SH-SY5Y (cell line): ENCODE data around the gene LRIG1.

Experiments
- GATA2 ChIP-seq: IDR thresholded peaks from 2 replicates; pipeline ENCODE4 v1.6.1; 2011; ENCODE audit warnings: mild to moderate bottlenecking, low read depth, low read length
- GATA3 ChIP-seq: IDR thresholded peaks from 2 replicates; pipeline ENCODE4 v1.6.1; 2011; ENCODE audit warnings: low read depth, mild to moderate bottlenecking, low read length, moderate library complexity

The LRIG1 gene

GRCh38 chr3:66407611-66408218 lies 93.1 kb downstream of the LRIG1 start:
- TF ChIP-seq GATA2 (no peak), GATA3 (no peak)

- TF ChIP-seq GATA2: no peak
Observed at GRCh38 chr3:66406831-66407610, 93.8 kb downstream of the LRIG1 start.

- no peak for TF ChIP-seq GATA2
- no peak for TF ChIP-seq GATA3
Observed at GRCh38 chr3:66406163-66406562, 94.7 kb downstream of the LRIG1 start.

GRCh38 chr3:66405701-66406091 lies 95.1 kb downstream of the LRIG1 start:
- TF ChIP-seq GATA2: no peak
- TF ChIP-seq GATA3: no peak

- no peak for TF ChIP-seq GATA2
- TF ChIP-seq GATA3: no peak
Observed at GRCh38 chr3:66404903-66405700, 95.7 kb downstream of the LRIG1 start.

- no peak for TF ChIP-seq GATA3
Observed at GRCh38 chr3:66404197-66404596, 96.6 kb downstream of the LRIG1 start.

GRCh38 chr3:66403323-66403990 lies 97.4 kb downstream of the LRIG1 start:
- no peak for TF ChIP-seq GATA2
- no peak for TF ChIP-seq GATA3

GRCh38 chr3:66402596-66403290 lies 98.1 kb downstream of the LRIG1 start:
- no peak for TF ChIP-seq GATA3
- TF ChIP-seq GATA2: no peak

- TF ChIP-seq GATA3 (no peak), GATA2 (no peak)
Observed at GRCh38 chr3:66401675-66402491, 98.9 kb downstream of the LRIG1 start.

- TF ChIP-seq GATA3 (no peak), GATA2 (no peak)
Observed at GRCh38 chr3:66401157-66401550, 99.7 kb downstream of the LRIG1 start.

GRCh38 chr3:66400411-66401156 lies 100.2 kb downstream of the LRIG1 start:
- TF ChIP-seq GATA2 (no peak), GATA3 (no peak)

GRCh38 chr3:66399529-66400232 lies 101.1 kb downstream of the LRIG1 start:
- TF ChIP-seq GATA2: no peak
- no peak for TF ChIP-seq GATA3
